NCI-H1092 treated with DMSO at 0.1 percent for 48 hours (cell line): ENCODE data around the gene TBCA.
"Not testable (repeated sequence)": the region's sequence is repeated elsewhere in the genome, so short reads cannot be mapped to it uniquely, and the experiment has no call there.

Experiments used
- DNase-seq: peaks from one replicate; lab custom pipeline; 2025; lab: John Stamatoyannopoulos, UW

TBCA gene

GRCh38 chr5:77772729-77773128 is 3.4 kb downstream of the TBCA start:
- DNase-seq: no peak

- DNase-seq: no peak
These were observed 4.7 kb downstream of the TBCA start for GRCh38 chr5:77771452-77771851.

GRCh38 chr5:77770293-77771005 is 5.7 kb downstream of the TBCA start:
- DNase-seq: no peak

- DNase-seq: no peak
These were observed 7.2 kb downstream of the TBCA start for GRCh38 chr5:77768978-77769377.

- DNase-seq: no peak
These were observed 8.8 kb downstream of the TBCA start for GRCh38 chr5:77767301-77767700.

GRCh38 chr5:77761606-77762005 is 14.5 kb downstream of the TBCA start:
- DNase-seq: no peak

- no peak for DNase-seq
These were observed 17.8 kb downstream of the TBCA start for GRCh38 chr5:77758141-77758938.

- DNase-seq: no peak
These were observed 24.7 kb downstream of the TBCA start for GRCh38 chr5:77751328-77752023.

GRCh38 chr5:77750928-77751327 is 25.2 kb downstream of the TBCA start:
- DNase-seq: not testable (repeated sequence)

GRCh38 chr5:77748160-77748559 is 28.0 kb downstream of the TBCA start:
- no peak for DNase-seq

GRCh38 chr5:77744116-77744515 is 32.0 kb downstream of the TBCA start:
- DNase-seq: no peak

GRCh38 chr5:77743181-77743580 is 33.0 kb downstream of the TBCA start:
- DNase-seq: no peak

- no peak for DNase-seq
These were observed 34.5 kb downstream of the TBCA start for GRCh38 chr5:77741608-77742007.

- DNase-seq: no peak
These were observed 41.3 kb downstream of the TBCA start for GRCh38 chr5:77734885-77735284.

GRCh38 chr5:77733130-77733529 is 43.0 kb downstream of the TBCA start:
- DNase-seq: no peak

GRCh38 chr5:77727190-77727589 is 48.9 kb downstream of the TBCA start:
- DNase-seq: no peak

GRCh38 chr5:77725616-77726015 is 50.5 kb downstream of the TBCA start:
- no peak for DNase-seq

- no peak for DNase-seq
These were observed 51.2 kb downstream of the TBCA start for GRCh38 chr5:77724934-77725333.

GRCh38 chr5:77719666-77720363 is 56.3 kb downstream of the TBCA start:
- no peak for DNase-seq

- no peak for DNase-seq
These were observed 57.1 kb downstream of the TBCA start for GRCh38 chr5:77718934-77719610.

GRCh38 chr5:77709993-77710685 is 66.0 kb downstream of the TBCA start:
- DNase-seq: no peak
